HL-60/S4 treated with retinoic acid at 250 ng/mL for 4 days and 3 days (cell line): ENCODE data around the gene DNAI2.

Source experiments
- in situ Hi-C: fragments of 300-500 bp; cut with MboI; formaldehyde crosslinking; loops from 2 replicates; pipeline ENCODE4 v1.7.0; 2022; ENCODE audit warnings: low sequenced_read_pairs

DNAI2 gene

GRCh38 chr17:74356646-74357465 lies 82.8 kb downstream of the DNAI2 start:
- in situ Hi-C loops: loop anchor here (10.0 kb wide), 1 partner anchor 142 kb away; the partner anchor contains the start of gene TTYH2

GRCh38 chr17:74357466-74357809 lies 83.4 kb downstream of the DNAI2 start:
- in situ Hi-C loops: loop anchor here (10.0 kb wide), 1 partner anchor 143 kb away; the partner anchor contains the start of gene TTYH2

GRCh38 chr17:74358697-74359096 lies 84.7 kb downstream of the DNAI2 start:
- in situ Hi-C loops: loop anchor here (10.0 kb wide), 1 partner anchor 144 kb away; the partner anchor contains the start of gene TTYH2

GRCh38 chr17:74359916-74360315 lies 85.9 kb downstream of the DNAI2 start:
- in situ Hi-C loops: loop anchor here (10.0 kb wide), 1 partner anchor 145 kb away; the partner anchor contains the start of gene TTYH2

GRCh38 chr17:74360899-74361229 lies 86.8 kb downstream of the DNAI2 start:
- in situ Hi-C loops: no loop called here

- in situ Hi-C loops: no loop called here
Measured at GRCh38 chr17:74361230-74362068, 87.4 kb downstream of the DNAI2 start, which contains the start of gene BTBD17. BTBD17 (minus strand) TSS chr17:74361868; CDS start chr17:74361819, 49 bp downstream.

GRCh38 chr17:74362069-74362405 lies 88.0 kb downstream of the DNAI2 start:
- in situ Hi-C loops: no loop called here

- in situ Hi-C loops: no loop called here
Measured at GRCh38 chr17:74362810-74363498, 88.9 kb downstream of the DNAI2 start.
